ENCODE results near the gene IL6.
A peak's percentile ranks its signal among the peaks of the same experiment; 100 is the strongest.
"Not testable (repeated sequence)": the region's sequence is repeated elsewhere in the genome, so short reads cannot be mapped to it uniquely, and the experiment has no call there.

Gene IL6

GRCh38 chr7:22726907-22727713 lies at the start of gene IL6:
IL6 (plus strand) TSS chr7:22727200; CDS start chr7:22727263, 63 bp downstream.
- H3K36me3 Mint-ChIP-seq (ENCODE audit: low read depth): no peaks in the 10 kb centered on the region
- peaks cover 35% of the 10 kb centered on the region for H3K4me1 Mint-ChIP-seq
- TF ChIP-seq CTCF (IDR thresholded peaks at IDR 0.05; ENCODE audit: unreplicated experiment in 3 of 3): no peak
- H3K4me3 Mint-ChIP-seq: peak within 1 kb of the TSS; percentile 13 to 69 (median 68)
- no peaks in the 10 kb centered on the region for H3K9me3 Mint-ChIP-seq
- H3K27ac Mint-ChIP-seq: peak within 1 kb of the TSS; percentile 66 to 80 (median 75)
- H3K27me3 Mint-ChIP-seq (ENCODE audit: low read depth): peaks cover 4% of the 10 kb centered on the region

GRCh38 chr7:22677263-22677662 lies 49.7 kb upstream of the IL6 start:
- not testable (repeated sequence) for H3K4me1 Mint-ChIP-seq; H3K27me3 Mint-ChIP-seq (ENCODE audit: low read depth); H3K4me3 Mint-ChIP-seq; H3K9me3 Mint-ChIP-seq; H3K27ac Mint-ChIP-seq; H3K36me3 Mint-ChIP-seq (ENCODE audit: low read depth)

- no peaks in the 10 kb centered on the region for H3K27me3 Mint-ChIP-seq (ENCODE audit: low read depth)
- no peak overlapping the region for H3K4me3 Mint-ChIP-seq
- H3K4me1 Mint-ChIP-seq: no peaks in the 10 kb centered on the region
- H3K9me3 Mint-ChIP-seq: peaks cover under 1% of the 10 kb centered on the region
- no peaks in the 10 kb centered on the region for H3K36me3 Mint-ChIP-seq (ENCODE audit: low read depth)
- TF ChIP-seq CTCF (IDR thresholded peaks at IDR 0.05; ENCODE audit: unreplicated experiment in 3 of 3): no peak
- no peak overlapping the region for H3K27ac Mint-ChIP-seq
Measured at GRCh38 chr7:22677680-22678079, 49.3 kb upstream of the IL6 start.

GRCh38 chr7:22680482-22680911 lies 46.5 kb upstream of the IL6 start:
- no peak for TF ChIP-seq CTCF (IDR thresholded peaks at IDR 0.05; ENCODE audit: unreplicated experiment in 3 of 3)
- Mint-ChIP-seq H3K36me3 (ENCODE audit: low read depth) (no peaks in the 10 kb centered on the region), H3K27ac (no peak overlapping the region), H3K9me3 (no peaks in the 10 kb centered on the region), H3K4me3 (no peak overlapping the region), H3K4me1 (no peaks in the 10 kb centered on the region), H3K27me3 (ENCODE audit: low read depth) (no peaks in the 10 kb centered on the region)

GRCh38 chr7:22681312-22681711 lies 45.7 kb upstream of the IL6 start:
- TF ChIP-seq CTCF (IDR thresholded peaks at IDR 0.05; ENCODE audit: unreplicated experiment in 3 of 3): no peak
- no peaks in the 10 kb centered on the region for H3K4me1 Mint-ChIP-seq
- H3K27me3 Mint-ChIP-seq (ENCODE audit: low read depth): no peaks in the 10 kb centered on the region
- H3K4me3 Mint-ChIP-seq: no peak overlapping the region
- H3K27ac Mint-ChIP-seq: no peak overlapping the region
- no peaks in the 10 kb centered on the region for H3K9me3 Mint-ChIP-seq
- no peaks in the 10 kb centered on the region for H3K36me3 Mint-ChIP-seq (ENCODE audit: low read depth)

GRCh38 chr7:22681852-22682657 lies 44.9 kb upstream of the IL6 start:
- Mint-ChIP-seq H3K27ac (no peak overlapping the region), H3K4me3 (no peak overlapping the region), H3K27me3 (ENCODE audit: low read depth) (no peaks in the 10 kb centered on the region), H3K4me1 (no peaks in the 10 kb centered on the region), H3K9me3 (no peaks in the 10 kb centered on the region), H3K36me3 (ENCODE audit: low read depth) (no peaks in the 10 kb centered on the region)
- no peak for TF ChIP-seq CTCF (IDR thresholded peaks at IDR 0.05; ENCODE audit: unreplicated experiment in 3 of 3)

Data from nephron (organoid).